ENCODE results near the gene MKRN2. TPM values are rescaled to one million over a fixed set of nuclear protein-coding genes. Genes with fewer than 3 reads are reported as not detected.

MKRN2 gene
- total and polyA plus RNA-seq, 2 of the 13 experiments (the other 11 are each of a cell fraction or from before 2014, with no cell fraction given): 25.5 to 34.3 TPM

DNA sequence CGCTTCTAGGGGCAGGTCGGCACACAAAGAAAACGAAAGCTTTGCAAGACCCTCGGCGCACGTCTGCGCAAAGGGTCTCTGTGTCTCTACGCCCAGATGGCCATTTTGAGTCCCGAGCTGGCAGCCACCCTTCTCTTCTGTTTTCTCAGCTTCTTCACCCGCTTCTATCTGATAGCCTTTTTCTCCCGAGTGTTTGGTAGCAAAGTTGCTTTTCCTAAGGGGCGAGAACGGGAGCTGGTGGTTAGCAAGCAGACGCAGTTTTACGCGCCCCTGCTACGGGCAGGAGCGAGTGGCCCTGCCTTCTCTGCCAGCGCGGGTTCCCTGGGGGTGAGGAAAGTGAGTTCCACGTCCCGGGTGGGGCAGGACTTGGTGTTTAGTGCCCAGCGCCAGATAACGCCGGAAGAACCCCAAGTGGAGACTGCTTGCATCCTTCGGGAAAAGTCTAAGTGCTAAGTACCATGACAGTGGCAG is 2.9 kb upstream of the MKRN2 start (continued):
- 0 out of 2 replicates have a peak, but pooled peaks have one; percentile 36 for TF ChIP-seq TSC22D2 (CRISPR knock-in tag; IDR thresholded peaks at IDR 0.05; ENCODE audit: borderline replicate concordance)
- TF ChIP-seq ZNF350 (CRISPR knock-in tag; IDR thresholded peaks at IDR 0.05; ENCODE audit: borderline replicate concordance, low read depth): no peak
- TF ChIP-seq ZMAT3 (CRISPR knock-in tag; conservative IDR thresholded peaks at IDR 0.05): no peak
- TF ChIP-seq, protein P1, sequence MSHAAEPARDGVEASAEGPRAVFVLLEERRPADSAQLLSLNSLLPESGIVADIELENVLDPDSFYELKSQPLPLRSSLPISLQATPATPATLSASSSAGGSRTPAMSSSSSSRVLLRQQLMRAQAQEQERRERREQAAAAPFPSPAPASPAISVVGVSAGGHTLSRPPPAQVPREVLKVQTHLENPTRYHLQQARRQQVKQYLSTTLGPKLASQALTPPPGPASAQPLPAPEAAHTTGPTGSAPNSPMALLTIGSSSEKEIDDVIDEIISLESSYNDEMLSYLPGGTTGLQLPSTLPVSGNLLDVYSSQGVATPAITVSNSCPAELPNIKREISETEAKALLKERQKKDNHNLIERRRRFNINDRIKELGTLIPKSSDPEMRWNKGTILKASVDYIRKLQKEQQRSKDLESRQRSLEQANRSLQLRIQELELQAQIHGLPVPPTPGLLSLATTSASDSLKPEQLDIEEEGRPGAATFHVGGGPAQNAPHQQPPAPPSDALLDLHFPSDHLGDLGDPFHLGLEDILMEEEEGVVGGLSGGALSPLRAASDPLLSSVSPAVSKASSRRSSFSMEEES (CRISPR knock-in tag; IDR thresholded peaks at IDR 0.05): 0 out of 2 replicates have a peak, but pooled peaks have one; percentile 26
- TF ChIP-seq ZNF24 (IDR thresholded peaks at IDR 0.05): no peak
- TF ChIP-seq, protein P2, sequence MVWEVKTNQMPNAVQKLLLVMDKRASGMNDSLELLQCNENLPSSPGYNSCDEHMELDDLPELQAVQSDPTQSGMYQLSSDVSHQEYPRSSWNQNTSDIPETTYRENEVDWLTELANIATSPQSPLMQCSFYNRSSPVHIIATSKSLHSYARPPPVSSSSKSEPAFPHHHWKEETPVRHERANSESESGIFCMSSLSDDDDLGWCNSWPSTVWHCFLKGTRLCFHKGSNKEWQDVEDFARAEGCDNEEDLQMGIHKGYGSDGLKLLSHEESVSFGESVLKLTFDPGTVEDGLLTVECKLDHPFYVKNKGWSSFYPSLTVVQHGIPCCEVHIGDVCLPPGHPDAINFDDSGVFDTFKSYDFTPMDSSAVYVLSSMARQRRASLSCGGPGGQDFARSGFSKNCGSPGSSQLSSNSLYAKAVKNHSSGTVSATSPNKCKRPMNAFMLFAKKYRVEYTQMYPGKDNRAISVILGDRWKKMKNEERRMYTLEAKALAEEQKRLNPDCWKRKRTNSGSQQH (CRISPR knock-in tag; IDR thresholded peaks at IDR 0.05; ENCODE audit: low read depth): no peak
- no peak for TF ChIP-seq TCF12 (IDR thresholded peaks at IDR 0.05)
- no peak for TF ChIP-seq TCF12 (CRISPR knock-in tag; IDR thresholded peaks at IDR 0.05)
- TF ChIP-seq GABPB1 (CRISPR knock-in tag; IDR thresholded peaks at IDR 0.05): 0 out of 2 replicates have a peak, but pooled peaks have one; percentile 14
- 0 out of 4 replicates have a peak, but pooled peaks of 1 of the 2 experiments have one; percentile 22 for TF ChIP-seq POLR2A (IDR thresholded peaks at IDR 0.05; ENCODE audit: insufficient read depth in 1 of 2, low read depth in 2 of 2, low read length in 2 of 2)
- peak; percentile 51; the same call in 1 of the 2 replicates for TF ChIP-seq GATAD2A (CRISPR knock-in tag; IDR thresholded peaks at IDR 0.05)
- TF ChIP-seq KDM2A (CRISPR knock-in tag; IDR thresholded peaks at IDR 0.05; ENCODE audit: borderline replicate concordance, low read depth): peak; percentile 40; the same call in 1 of the 2 replicates
- TF ChIP-seq ZNF780A (CRISPR knock-in tag; IDR thresholded peaks at IDR 0.05): no peak
- TF ChIP-seq, protein P3, sequence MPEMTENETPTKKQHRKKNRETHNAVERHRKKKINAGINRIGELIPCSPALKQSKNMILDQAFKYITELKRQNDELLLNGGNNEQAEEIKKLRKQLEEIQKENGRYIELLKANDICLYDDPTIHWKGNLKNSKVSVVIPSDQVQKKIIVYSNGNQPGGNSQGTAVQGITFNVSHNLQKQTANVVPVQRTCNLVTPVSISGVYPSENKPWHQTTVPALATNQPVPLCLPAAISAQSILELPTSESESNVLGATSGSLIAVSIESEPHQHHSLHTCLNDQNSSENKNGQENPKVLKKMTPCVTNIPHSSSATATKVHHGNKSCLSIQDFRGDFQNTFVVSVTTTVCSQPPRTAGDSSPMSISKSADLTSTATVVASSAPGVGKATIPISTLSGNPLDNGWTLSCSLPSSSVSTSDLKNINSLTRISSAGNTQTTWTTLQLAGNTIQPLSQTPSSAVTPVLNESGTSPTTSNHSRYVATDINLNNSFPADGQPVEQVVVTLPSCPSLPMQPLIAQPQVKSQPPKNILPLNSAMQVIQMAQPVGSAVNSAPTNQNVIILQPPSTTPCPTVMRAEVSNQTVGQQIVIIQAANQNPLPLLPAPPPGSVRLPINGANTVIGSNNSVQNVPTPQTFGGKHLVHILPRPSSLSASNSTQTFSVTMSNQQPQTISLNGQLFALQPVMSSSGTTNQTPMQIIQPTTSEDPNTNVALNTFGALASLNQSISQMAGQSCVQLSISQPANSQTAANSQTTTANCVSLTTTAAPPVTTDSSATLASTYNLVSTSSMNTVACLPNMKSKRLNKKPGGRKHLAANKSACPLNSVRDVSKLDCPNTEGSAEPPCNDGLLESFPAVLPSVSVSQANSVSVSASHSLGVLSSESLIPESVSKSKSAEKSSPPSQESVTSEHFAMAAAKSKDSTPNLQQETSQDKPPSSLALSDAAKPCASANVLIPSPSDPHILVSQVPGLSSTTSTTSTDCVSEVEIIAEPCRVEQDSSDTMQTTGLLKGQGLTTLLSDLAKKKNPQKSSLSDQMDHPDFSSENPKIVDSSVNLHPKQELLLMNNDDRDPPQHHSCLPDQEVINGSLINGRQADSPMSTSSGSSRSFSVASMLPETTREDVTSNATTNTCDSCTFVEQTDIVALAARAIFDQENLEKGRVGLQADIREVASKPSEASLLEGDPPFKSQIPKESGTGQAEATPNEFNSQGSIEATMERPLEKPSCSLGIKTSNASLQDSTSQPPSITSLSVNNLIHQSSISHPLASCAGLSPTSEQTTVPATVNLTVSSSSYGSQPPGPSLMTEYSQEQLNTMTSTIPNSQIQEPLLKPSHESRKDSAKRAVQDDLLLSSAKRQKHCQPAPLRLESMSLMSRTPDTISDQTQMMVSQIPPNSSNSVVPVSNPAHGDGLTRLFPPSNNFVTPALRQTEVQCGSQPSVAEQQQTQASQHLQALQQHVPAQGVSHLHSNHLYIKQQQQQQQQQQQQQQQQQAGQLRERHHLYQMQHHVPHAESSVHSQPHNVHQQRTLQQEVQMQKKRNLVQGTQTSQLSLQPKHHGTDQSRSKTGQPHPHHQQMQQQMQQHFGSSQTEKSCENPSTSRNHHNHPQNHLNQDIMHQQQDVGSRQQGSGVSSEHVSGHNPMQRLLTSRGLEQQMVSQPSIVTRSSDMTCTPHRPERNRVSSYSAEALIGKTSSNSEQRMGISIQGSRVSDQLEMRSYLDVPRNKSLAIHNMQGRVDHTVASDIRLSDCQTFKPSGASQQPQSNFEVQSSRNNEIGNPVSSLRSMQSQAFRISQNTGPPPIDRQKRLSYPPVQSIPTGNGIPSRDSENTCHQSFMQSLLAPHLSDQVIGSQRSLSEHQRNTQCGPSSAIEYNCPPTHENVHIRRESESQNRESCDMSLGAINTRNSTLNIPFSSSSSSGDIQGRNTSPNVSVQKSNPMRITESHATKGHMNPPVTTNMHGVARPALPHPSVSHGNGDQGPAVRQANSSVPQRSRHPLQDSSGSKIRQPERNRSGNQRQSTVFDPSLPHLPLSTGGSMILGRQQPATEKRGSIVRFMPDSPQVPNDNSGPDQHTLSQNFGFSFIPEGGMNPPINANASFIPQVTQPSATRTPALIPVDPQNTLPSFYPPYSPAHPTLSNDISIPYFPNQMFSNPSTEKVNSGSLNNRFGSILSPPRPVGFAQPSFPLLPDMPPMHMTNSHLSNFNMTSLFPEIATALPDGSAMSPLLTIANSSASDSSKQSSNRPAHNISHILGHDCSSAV (CRISPR knock-in tag; IDR thresholded peaks at IDR 0.05; ENCODE audit: borderline replicate concordance): no peak
- TF ChIP-seq, protein P4, sequence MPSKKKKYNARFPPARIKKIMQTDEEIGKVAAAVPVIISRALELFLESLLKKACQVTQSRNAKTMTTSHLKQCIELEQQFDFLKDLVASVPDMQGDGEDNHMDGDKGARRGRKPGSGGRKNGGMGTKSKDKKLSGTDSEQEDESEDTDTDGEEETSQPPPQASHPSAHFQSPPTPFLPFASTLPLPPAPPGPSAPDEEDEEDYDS (CRISPR knock-in tag; IDR thresholded peaks at IDR 0.05): no peak
- TF ChIP-seq TAF1 (CRISPR knock-in tag; IDR thresholded peaks at IDR 0.05): peak; percentile 27; the same call in 1 of the 2 replicates
- TF ChIP-seq, protein P5, sequence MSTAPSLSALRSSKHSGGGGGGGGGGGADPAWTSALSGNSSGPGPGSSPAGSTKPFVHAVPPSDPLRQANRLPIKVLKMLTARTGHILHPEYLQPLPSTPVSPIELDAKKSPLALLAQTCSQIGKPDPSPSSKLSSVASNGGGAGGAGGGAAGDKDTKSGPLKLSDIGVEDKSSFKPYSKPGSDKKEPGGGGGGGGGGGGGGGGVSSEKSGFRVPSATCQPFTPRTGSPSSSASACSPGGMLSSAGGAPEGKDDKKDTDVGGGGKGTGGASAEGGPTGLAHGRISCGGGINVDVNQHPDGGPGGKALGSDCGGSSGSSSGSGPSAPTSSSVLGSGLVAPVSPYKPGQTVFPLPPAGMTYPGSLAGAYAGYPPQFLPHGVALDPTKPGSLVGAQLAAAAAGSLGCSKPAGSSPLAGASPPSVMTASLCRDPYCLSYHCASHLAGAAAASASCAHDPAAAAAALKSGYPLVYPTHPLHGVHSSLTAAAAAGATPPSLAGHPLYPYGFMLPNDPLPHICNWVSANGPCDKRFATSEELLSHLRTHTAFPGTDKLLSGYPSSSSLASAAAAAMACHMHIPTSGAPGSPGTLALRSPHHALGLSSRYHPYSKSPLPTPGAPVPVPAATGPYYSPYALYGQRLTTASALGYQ (CRISPR knock-in tag; IDR thresholded peaks at IDR 0.05): no peak
